ENCODE data around the gene IWS1.

DNA sequence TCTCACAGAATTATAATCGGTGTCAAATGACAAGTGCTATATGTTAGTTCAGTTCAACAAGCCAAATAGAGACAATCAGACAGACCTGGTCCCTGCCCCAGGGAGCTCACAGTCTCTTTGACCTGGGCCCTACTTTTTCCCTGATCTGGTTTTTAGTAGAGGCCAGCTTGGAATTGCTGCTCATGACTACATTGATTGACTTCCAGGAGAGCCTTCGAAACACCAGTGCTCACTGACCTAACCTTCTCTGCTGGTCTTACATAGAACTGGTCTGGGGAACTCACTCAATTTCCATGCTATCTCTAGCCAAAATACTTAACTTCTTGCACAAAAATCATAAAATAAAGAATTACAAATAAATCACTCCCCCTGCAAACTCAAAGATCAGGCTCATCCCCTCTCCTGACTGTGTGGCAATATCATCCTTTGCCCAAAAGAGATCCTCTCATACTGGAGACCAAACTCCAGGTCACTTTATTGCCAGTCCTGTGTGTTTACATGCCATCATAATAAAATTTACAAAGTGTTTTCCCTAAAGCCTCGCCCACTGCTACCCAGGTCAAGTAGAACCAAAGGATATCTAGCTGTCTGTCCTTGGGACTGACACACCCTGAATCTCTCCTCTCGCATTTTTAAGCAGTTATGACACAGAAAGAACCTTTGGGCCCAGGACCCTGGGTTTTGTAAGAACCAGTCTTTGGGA, 54.9 kb downstream of the IWS1 start:
- no peak for TF ChIP-seq POLR2AphosphoS5 (IDR thresholded peaks at IDR 0.05)
- no peak for TF ChIP-seq POLR2A (IDR thresholded peaks at IDR 0.05)

Measured in breast epithelium (tissue), 3 donors.